ENCODE measurements around the gene PRKCB.

The PRKCB gene

DNA sequence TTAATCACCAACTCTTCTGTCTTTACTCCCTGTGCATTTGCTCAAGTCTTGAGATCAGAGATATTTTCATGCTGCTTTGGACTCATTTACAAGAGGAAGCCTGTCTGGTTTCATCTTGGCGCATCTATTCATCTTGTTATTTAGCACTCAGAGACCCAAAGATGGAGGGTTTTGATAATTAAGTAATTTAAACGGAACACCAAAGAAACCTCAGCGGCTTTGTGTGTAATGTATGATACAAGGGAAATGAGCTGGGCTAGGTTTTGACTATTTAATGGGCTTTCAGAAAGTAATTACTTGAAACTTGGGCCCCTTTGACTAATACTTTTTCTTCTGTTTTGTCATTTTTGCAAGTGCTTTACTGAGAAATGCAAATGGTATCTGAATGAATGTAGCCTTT lies 354.2 kb downstream of the PRKCB start:
- no peak overlapping the region for H2AFZ ChIP-seq (ENCODE audit: low read depth, low read length)
- no peaks in the 10 kb centered on the region for H3K36me3 ChIP-seq (ENCODE audit: insufficient read depth, low read length)
- H3K27me3 ChIP-seq (ENCODE audit: insufficient read depth, low read length), result no peaks in the 10 kb centered on the region
- no peak overlapping the region for H3K4me3 ChIP-seq (ENCODE audit: low read length)
- H3K9me3 ChIP-seq (ENCODE audit: low read length), result no peaks in the 10 kb centered on the region
- H3K4me1 ChIP-seq (ENCODE audit: insufficient read depth, low read length), result no peaks in the 10 kb centered on the region

DNA sequence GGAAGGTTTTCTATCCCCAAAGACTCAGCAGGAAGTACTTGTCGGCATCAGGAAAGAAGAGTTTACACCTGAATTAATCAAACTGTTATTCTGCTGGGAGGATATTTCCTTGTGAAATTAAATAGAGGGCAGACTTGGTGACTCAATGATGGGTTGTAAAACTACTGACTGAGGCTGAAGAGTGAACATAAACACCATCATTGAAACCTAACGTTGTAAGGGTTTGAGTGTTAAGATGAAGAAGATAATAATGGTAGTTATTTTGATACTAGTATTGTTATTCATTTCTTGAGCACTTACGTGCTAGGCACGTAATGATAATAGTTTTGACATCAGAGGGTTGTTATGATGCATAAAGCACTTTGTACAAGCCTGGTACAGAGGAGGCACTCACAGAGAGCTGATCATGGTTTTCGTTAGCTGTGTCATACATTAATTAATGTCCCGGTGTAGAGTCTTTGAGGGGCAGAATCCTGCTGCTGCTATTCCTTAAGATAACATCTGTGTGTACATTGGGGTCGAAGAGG lies 356.2 kb downstream of the PRKCB start:
- H3K27me3 ChIP-seq (ENCODE audit: insufficient read depth, low read length), result no peaks in the 10 kb centered on the region
- H3K4me3 ChIP-seq (ENCODE audit: low read length), result no peak overlapping the region
- H3K4me1 ChIP-seq (ENCODE audit: insufficient read depth, low read length), result no peaks in the 10 kb centered on the region
- H3K36me3 ChIP-seq (ENCODE audit: insufficient read depth, low read length), result no peaks in the 10 kb centered on the region
- H3K9me3 ChIP-seq (ENCODE audit: low read length), result no peaks in the 10 kb centered on the region
- no peak overlapping the region for H2AFZ ChIP-seq (ENCODE audit: low read depth, low read length)

DNA sequence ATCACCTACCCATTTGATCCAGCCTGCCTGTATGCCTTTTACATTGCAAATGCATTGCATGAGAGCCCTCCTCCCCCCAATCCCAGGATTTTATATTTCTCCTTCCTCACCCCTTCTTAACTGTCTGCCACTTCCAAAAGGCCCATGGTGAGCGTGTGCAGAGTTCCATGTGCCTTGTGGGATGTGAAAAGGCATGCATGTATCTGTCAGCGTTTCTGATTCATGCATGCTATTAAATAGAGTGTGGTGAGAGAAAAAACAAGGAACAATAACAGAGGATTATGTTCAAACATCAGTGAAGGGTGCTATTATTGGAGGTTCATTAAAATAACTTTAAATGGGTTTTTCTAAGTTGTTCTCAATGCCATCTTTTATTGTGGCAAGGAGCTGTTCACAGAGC lies 359.4 kb downstream of the PRKCB start:
- Histone ChIP-seq H3K27me3 (ENCODE audit: insufficient read depth, low read length) (no peaks in the 10 kb centered on the region), H3K9me3 (ENCODE audit: low read length) (no peaks in the 10 kb centered on the region), H2AFZ (ENCODE audit: low read depth, low read length) (no peak overlapping the region), H3K4me3 (ENCODE audit: low read length) (no peak overlapping the region), H3K4me1 (ENCODE audit: insufficient read depth, low read length) (no peaks in the 10 kb centered on the region), H3K36me3 (ENCODE audit: insufficient read depth, low read length) (no peaks in the 10 kb centered on the region)

DNA sequence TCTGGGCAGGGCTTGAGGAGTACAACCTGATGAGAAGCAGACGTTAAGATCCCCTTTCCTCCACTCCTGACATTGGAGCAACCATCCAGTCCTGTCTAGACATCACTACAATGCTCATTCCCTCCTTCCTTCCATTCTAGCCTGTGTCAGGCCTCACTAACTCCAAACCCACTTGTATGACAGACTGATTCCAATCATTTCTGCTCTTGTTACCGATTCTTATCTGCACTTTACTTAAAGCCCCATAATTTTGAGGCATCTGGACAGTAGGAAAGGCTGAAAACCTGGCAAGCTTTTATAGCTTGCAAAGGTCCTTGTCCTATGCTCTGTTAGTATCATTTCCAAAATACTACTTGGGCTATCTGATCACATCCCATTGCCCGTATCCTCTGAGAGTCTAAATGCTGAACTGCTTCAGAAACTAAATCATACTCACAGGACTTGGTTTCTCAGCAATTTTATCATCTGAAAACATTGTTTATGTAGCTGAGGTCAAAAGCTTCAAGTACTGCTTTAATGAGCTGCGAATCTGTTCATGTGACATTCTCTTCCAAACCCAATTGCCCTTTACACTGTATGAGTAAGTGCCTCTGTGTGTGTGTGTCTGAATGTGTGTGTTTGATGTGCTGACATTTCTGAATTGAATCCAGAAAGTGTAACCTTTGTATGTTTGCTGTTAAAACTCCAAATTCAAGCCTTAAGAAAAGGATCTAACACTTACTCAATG lies 363.2 kb downstream of the PRKCB start:
- H3K9me3 ChIP-seq (ENCODE audit: low read length), result no peaks in the 10 kb centered on the region
- H3K4me3 ChIP-seq (ENCODE audit: low read length), result no peak overlapping the region
- H3K27me3 ChIP-seq (ENCODE audit: insufficient read depth, low read length), result no peaks in the 10 kb centered on the region
- no peaks in the 10 kb centered on the region for H3K36me3 ChIP-seq (ENCODE audit: insufficient read depth, low read length)
- no peak overlapping the region for H2AFZ ChIP-seq (ENCODE audit: low read depth, low read length)
- H3K4me1 ChIP-seq (ENCODE audit: insufficient read depth, low read length), result no peaks in the 10 kb centered on the region

DNA sequence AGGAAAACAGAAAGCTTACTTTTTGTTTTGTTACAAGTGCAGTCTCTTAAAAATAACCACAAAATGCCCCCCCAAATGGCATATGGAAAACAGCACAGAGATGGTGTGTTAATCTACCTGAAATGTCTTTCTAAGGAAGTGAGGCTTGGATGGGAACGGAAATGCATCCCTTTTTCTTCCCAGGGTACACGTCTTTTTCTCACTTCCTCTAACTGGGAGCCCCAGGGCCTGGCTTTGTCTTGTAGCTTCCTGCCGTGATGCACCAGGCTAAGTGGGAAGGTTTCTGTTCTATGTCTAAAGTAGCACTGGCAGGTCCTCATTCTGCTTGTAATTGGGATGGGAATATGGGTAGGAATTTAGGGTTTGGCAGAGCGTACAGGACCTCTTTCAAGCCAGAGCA lies 367.9 kb downstream of the PRKCB start:
- no peaks in the 10 kb centered on the region for H3K36me3 ChIP-seq (ENCODE audit: insufficient read depth, low read length)
- no peak overlapping the region for H2AFZ ChIP-seq (ENCODE audit: low read depth, low read length)
- no peaks in the 10 kb centered on the region for H3K27me3 ChIP-seq (ENCODE audit: insufficient read depth, low read length)
- no peak overlapping the region for H3K4me3 ChIP-seq (ENCODE audit: low read length)
- no peaks in the 10 kb centered on the region for H3K9me3 ChIP-seq (ENCODE audit: low read length)
- H3K4me1 ChIP-seq (ENCODE audit: insufficient read depth, low read length), result peaks cover 4% of the 10 kb centered on the region

DNA sequence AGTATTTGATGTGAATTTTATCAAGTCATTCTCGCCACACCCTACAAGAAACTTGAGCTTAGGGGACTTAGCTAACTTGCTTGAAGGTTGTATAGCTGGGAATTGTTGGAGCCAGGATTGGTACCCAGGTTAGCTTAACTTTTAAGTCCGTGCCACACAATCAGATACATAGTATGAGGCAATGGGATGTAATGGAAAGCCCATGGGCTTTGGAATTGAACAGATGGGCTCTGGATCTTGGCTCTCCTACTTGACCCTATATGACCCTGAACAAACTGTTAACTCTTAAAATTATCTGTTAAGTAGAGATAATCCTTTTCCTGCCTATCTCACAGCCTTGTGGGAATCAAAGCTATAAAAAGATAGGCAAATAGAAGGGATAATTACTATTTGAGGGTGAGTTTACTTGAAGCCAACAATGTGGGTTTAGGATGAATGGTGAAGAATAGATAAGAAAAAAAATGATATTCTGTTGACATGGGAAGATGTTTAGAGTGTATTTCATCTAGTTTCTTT lies 368.4 kb downstream of the PRKCB start:
- Histone ChIP-seq H3K4me3 (ENCODE audit: low read length) (no peak overlapping the region), H3K36me3 (ENCODE audit: insufficient read depth, low read length) (no peaks in the 10 kb centered on the region), H3K4me1 (ENCODE audit: insufficient read depth, low read length) (peaks cover 7% of the 10 kb centered on the region), H3K27me3 (ENCODE audit: insufficient read depth, low read length) (no peaks in the 10 kb centered on the region), H2AFZ (ENCODE audit: low read depth, low read length) (no peak overlapping the region), H3K9me3 (ENCODE audit: low read length) (no peaks in the 10 kb centered on the region)

DNA sequence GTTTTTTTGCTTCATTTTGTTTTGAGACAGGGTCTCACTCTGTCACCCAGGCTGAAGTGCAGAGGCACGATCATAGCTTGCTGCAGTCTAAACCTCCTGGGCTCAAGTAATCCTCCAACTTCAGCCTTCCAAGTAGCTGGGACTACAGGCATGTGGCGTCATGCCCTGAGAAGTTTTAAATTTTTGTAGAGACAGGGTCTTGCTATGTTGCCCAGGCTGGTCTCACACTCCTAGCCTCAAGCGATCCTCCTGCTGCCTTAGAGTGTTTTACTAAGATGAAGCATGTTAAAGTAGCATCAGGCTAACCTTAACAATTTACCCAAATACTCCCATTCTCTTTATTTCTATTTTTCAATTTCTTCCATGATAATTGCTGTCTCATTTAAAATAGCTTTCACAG lies 371.1 kb downstream of the PRKCB start:
- Histone ChIP-seq H3K9me3 (ENCODE audit: low read length) (no peaks in the 10 kb centered on the region), H3K27me3 (ENCODE audit: insufficient read depth, low read length) (no peaks in the 10 kb centered on the region), H3K36me3 (ENCODE audit: insufficient read depth, low read length) (no peaks in the 10 kb centered on the region), H3K4me3 (ENCODE audit: low read length) (no peak overlapping the region), H3K4me1 (ENCODE audit: insufficient read depth, low read length) (peaks cover 7% of the 10 kb centered on the region), H2AFZ (ENCODE audit: low read depth, low read length) (no peak overlapping the region)

DNA sequence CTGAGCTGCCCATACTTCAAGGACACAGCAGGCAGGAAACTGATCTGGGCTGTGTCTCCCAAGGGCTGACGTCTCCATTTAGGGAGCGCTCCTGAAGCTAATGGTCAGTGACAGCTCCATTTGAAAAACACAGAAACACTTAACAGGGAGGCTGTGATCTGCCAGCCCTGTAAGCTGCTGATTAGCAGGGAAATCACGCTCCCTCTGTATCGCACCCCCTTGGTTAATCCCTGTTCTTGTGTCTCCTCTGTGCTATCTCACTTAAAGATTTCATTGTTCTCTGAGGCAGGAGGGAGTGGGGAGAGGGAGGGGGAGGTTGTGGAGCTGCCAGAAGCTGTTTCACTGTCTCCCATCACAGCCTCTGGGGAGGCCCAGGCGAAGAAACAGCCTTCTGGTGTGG lies 372.9 kb downstream of the PRKCB start:
- Histone ChIP-seq H2AFZ (ENCODE audit: low read depth, low read length) (no peak overlapping the region), H3K4me3 (ENCODE audit: low read length) (no peak overlapping the region), H3K36me3 (ENCODE audit: insufficient read depth, low read length) (no peaks in the 10 kb centered on the region), H3K4me1 (ENCODE audit: insufficient read depth, low read length) (peaks cover 7% of the 10 kb centered on the region), H3K27me3 (ENCODE audit: insufficient read depth, low read length) (no peaks in the 10 kb centered on the region), H3K9me3 (ENCODE audit: low read length) (no peaks in the 10 kb centered on the region)

DNA sequence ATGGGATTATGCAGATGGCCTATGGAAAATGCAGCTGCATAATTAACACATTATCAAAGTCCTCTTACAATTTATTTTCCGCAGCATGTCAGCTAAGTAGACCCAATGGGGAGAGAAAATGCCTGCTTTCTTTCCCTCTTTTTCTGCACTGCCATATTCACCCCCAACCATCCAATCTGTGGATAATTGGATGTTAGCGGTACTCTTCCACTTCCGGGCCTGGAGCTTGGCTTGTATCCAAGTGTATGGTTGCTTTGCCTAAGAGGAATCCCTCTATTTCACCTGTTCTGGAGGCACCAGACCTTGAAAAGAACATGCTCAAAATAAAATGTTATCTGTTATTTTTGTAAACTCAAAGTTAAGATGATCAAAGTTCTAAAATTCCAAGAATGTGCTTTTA lies 379.2 kb downstream of the PRKCB start:
- H2AFZ ChIP-seq (ENCODE audit: low read depth, low read length), result no peak overlapping the region
- H3K4me3 ChIP-seq (ENCODE audit: low read length), result no peak overlapping the region
- H3K27me3 ChIP-seq (ENCODE audit: insufficient read depth, low read length), result peaks cover 2% of the 10 kb centered on the region

DNA sequence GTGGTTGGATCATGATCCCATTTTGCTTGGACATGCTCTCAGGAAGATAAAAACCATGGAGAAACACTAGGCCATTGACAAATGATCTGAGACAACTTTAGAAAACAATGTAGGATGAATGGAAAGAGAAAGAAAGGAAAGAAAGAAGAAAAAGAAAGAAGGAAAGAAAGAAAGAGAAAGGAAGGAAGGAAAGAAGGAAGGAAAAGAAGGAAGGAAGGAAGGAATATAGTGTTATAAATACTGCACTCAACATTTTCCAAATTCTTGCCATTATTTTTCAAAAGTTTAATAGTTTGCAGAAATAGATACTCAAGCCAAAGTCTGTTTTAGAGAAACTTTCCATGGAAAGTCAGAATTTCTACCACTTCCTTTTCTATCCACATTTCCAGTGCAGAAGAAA lies 381.2 kb downstream of the PRKCB start:
- H2AFZ ChIP-seq (ENCODE audit: low read depth, low read length), result no peak overlapping the region

More for the DNA sequence above, 379.2 kb downstream of the PRKCB start:
- H3K36me3 ChIP-seq (ENCODE audit: insufficient read depth, low read length), result no peaks in the 10 kb centered on the region
- H3K9me3 ChIP-seq (ENCODE audit: low read length), result no peaks in the 10 kb centered on the region
- no peaks in the 10 kb centered on the region for H3K4me1 ChIP-seq (ENCODE audit: insufficient read depth, low read length)

DNA sequence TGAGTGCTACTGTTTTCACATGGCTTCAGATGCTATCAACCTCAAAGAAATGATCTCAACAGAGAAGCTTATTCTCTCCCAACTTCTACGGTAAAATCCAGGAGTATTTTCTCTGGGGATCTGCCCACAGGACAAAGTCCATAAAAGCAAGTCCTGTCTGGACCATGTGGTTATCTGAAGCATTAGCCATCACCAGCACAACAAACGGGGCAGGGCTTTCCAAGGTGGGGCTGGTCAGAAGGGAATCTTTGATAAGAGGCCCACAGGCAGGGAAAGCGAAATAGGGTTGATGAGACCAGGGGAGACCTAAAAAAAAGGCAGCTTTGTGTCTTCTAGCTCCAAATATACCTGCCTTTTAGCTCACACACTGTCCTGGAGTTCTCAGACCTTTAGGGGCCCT lies 381.7 kb downstream of the PRKCB start:
- H2AFZ ChIP-seq (ENCODE audit: low read depth, low read length), result no peak overlapping the region
- H3K4me1 ChIP-seq (ENCODE audit: insufficient read depth, low read length), result no peaks in the 10 kb centered on the region
- peaks cover 2% of the 10 kb centered on the region for H3K27me3 ChIP-seq (ENCODE audit: insufficient read depth, low read length)
- no peaks in the 10 kb centered on the region for H3K9me3 ChIP-seq (ENCODE audit: low read length)
- H3K36me3 ChIP-seq (ENCODE audit: insufficient read depth, low read length), result no peaks in the 10 kb centered on the region
- H3K4me3 ChIP-seq (ENCODE audit: low read length), result no peak overlapping the region

More for the DNA sequence above, 381.2 kb downstream of the PRKCB start:
- Histone ChIP-seq H3K4me3 (ENCODE audit: low read length) (no peak overlapping the region), H3K36me3 (ENCODE audit: insufficient read depth, low read length) (no peaks in the 10 kb centered on the region), H3K4me1 (ENCODE audit: insufficient read depth, low read length) (no peaks in the 10 kb centered on the region), H3K27me3 (ENCODE audit: insufficient read depth, low read length) (peaks cover 2% of the 10 kb centered on the region), H3K9me3 (ENCODE audit: low read length) (no peaks in the 10 kb centered on the region)

DNA sequence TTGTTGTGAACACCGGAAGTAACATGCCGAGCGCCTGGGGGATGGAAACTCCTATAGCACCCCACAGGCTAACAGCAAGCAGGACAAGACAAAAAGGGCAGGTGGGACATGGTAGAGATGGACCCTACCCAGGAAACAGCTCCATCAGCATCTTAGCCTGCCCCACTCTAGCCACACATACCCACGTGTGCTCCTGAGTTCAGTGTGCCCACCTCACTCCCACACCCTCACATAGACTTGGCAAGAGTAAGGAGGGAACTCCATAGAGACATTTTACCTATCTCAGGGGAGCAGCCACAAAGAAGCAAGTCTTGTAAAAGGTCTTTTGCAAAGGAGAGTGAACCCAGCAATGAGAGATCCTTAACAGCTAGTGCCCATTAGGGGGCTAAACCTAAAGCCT lies 382.5 kb downstream of the PRKCB start:
- H3K9me3 ChIP-seq (ENCODE audit: low read length), result no peaks in the 10 kb centered on the region
- peaks cover 2% of the 10 kb centered on the region for H3K27me3 ChIP-seq (ENCODE audit: insufficient read depth, low read length)
- no peaks in the 10 kb centered on the region for H3K4me1 ChIP-seq (ENCODE audit: insufficient read depth, low read length)
- H3K4me3 ChIP-seq (ENCODE audit: low read length), result no peak overlapping the region
- no peak overlapping the region for H2AFZ ChIP-seq (ENCODE audit: low read depth, low read length)
- H3K36me3 ChIP-seq (ENCODE audit: insufficient read depth, low read length), result no peaks in the 10 kb centered on the region

DNA sequence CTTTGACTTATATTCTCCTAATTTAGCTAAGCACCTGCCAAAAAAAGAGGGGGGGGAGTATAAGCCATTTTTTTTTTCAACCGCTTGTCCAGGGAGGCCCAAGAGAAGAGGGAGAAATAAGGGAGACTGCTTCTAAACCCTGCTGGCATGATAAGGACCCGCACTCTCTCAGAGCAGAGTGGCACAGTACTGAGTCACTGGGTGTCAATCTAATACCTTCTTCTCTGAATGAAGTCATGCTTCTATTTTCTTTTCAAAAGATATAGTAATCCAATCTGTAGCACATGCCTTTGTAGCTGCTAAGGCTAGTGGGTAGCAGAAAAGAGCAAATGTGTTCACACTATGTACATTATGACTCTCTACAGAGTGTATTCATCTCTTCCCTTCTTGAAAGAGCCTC lies 385.4 kb downstream of the PRKCB start:
- Histone ChIP-seq H3K27me3 (ENCODE audit: insufficient read depth, low read length) (peaks cover 2% of the 10 kb centered on the region), H3K4me1 (ENCODE audit: insufficient read depth, low read length) (no peaks in the 10 kb centered on the region), H3K4me3 (ENCODE audit: low read length) (no peak overlapping the region), H3K36me3 (ENCODE audit: insufficient read depth, low read length) (no peaks in the 10 kb centered on the region), H2AFZ (ENCODE audit: low read depth, low read length) (no peak overlapping the region), H3K9me3 (ENCODE audit: low read length) (no peaks in the 10 kb centered on the region)

DNA sequence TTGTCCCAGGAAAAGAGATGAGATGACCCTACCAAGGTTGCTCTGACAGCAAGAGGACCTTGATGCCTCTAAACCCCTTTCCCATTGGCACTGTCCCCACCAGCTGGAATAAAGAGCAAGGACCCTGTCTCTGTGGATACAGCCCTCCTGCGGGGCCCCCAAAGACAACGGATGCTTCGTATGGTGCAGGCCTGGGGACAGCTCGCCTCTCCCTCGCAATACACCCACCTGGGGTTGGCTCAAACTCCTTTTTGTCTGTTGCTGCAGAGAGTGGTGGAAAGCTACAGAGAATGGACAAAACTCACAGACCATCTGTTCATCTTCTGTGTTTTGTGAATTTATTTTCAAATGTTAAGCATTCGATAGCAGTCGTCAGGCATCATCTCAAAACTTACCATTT lies 392.7 kb downstream of the PRKCB start:
- Histone ChIP-seq H3K9me3 (ENCODE audit: low read length) (no peaks in the 10 kb centered on the region), H3K36me3 (ENCODE audit: insufficient read depth, low read length) (no peaks in the 10 kb centered on the region), H2AFZ (ENCODE audit: low read depth, low read length) (no peak overlapping the region), H3K27me3 (ENCODE audit: insufficient read depth, low read length) (no peaks in the 10 kb centered on the region), H3K4me1 (ENCODE audit: insufficient read depth, low read length) (no peaks in the 10 kb centered on the region), H3K4me3 (ENCODE audit: low read length) (no peak overlapping the region)
